Activated CD8-positive, alpha-beta T cell treated with anti-CD3 and anti-CD28 coated beads, Interleukin-2, amount 10 ng/mL, durations not matched to agents 7 days and 5 days (primary cell): ENCODE data around the gene POLL. TPM values are rescaled to one million over a fixed set of nuclear protein-coding genes. Genes with fewer than 3 reads are reported as not detected.

ENCODE experiments used
- ATAC-seq: fragments of 150-1000 bp; cut with Tn5 transposase; one replicate; pipeline ENCODE4 v1.10.0; 2021; ENCODE audit warnings: moderate library complexity
- CTCF ChIA-PET: fragments of 350-600 bp; sonication (Branson Sonifier 250); formaldehyde crosslinking; loops from one replicate; lab custom pipeline; 2021; ENCODE audit warnings: antibody characterized with exemption; lab: Charles Lee
- POLR2A ChIA-PET: fragments of 350-600 bp; sonication (Branson Sonifier 250); formaldehyde crosslinking; loops from one replicate; lab custom pipeline; 2021; ENCODE audit warnings: antibody characterized with exemption; lab: Charles Lee
- DNase-seq: peaks from one replicate; pipeline ENCODE4 v3.0.0-alpha.2; 2020
- H3K27ac Mint-ChIP-seq: one replicate; pipeline ENCODE4 v1.8.0; 2021; ENCODE audit warnings: mild to moderate bottlenecking, mixed read lengths
- H3K27me3 Mint-ChIP-seq: one replicate; pipeline ENCODE4 v1.8.0; 2021; ENCODE audit warnings: low read depth, mixed read lengths
- H3K36me3 Mint-ChIP-seq: one replicate; pipeline ENCODE4 v1.8.0; 2021; ENCODE audit warnings: low read depth, mixed read lengths
- H3K4me1 Mint-ChIP-seq: one replicate; pipeline ENCODE4 v1.8.0; 2021; ENCODE audit warnings: low read depth, mixed read lengths
- H3K4me3 Mint-ChIP-seq: one replicate; pipeline ENCODE4 v1.8.0; 2021; ENCODE audit warnings: mild to moderate bottlenecking, mixed read lengths
- H3K9me3 Mint-ChIP-seq: one replicate; pipeline ENCODE4 v1.8.0; 2022; ENCODE audit warnings: mixed read lengths; ENCODE audit not compliant: insufficient read depth
- total RNA-seq, 2 experiments: library from RNA; stranded (reverse); gene quantifications; one replicate each; pipeline ENCODE4 v1.2.3, GENCODE V29; 2021

Gene POLL
- total RNA-seq, 2 experiments from 2014 or later = 25.3 to 28.5 TPM

GRCh38 chr10:101617824-101618568 lies 29.9 kb upstream of the POLL start:
- DNase-seq (no peak), ATAC-seq (no peak)
- CTCF ChIA-PET = interaction anchor here (0.8 to 1.3 kb wide), 2 partner anchors 14 to 15 kb away, joined by 3 read pairs; no protein-coding TSS in a partner anchor
- no peaks in the 10 kb centered on the region for H3K27me3 Mint-ChIP-seq
- peaks cover 15% of the 10 kb centered on the region for H3K36me3 Mint-ChIP-seq
- no peaks in the 10 kb centered on the region for H3K9me3 Mint-ChIP-seq
- POLR2A ChIA-PET = no interaction called here
- no peak overlapping the region for H3K4me3 Mint-ChIP-seq
- peak overlapping the region; percentile 54 for H3K27ac Mint-ChIP-seq
- H3K4me1 Mint-ChIP-seq = no peaks in the 10 kb centered on the region

GRCh38 chr10:101617102-101617823 lies 29.2 kb upstream of the POLL start:
- Mint-ChIP-seq H3K27ac (peak overlapping the region; percentile 54), H3K27me3 (no peaks in the 10 kb centered on the region), H3K4me3 (no peak overlapping the region), H3K9me3 (no peaks in the 10 kb centered on the region), H3K36me3 (peaks cover 14% of the 10 kb centered on the region), H3K4me1 (no peaks in the 10 kb centered on the region)
- DNase-seq = no peak
- POLR2A ChIA-PET = no interaction called here
- no peak for ATAC-seq
- CTCF ChIA-PET = interaction anchor here (1.3 kb wide), 1 partner anchor 15 kb away, joined by 3 read pairs; no protein-coding TSS in a partner anchor

- Mint-ChIP-seq H3K36me3 (peaks cover 8% of the 10 kb centered on the region), H3K27me3 (no peaks in the 10 kb centered on the region)
Measured at GRCh38 chr10:101616415-101617101, 28.5 kb upstream of the POLL start.

GRCh38 chr10:101615525-101616116 lies 27.6 kb upstream of the POLL start:
- ChIA-PET CTCF (interaction anchor here (2.6 kb wide), 1 partner anchor 13 kb away, joined by 11 read pairs; no protein-coding TSS in a partner anchor), POLR2A (no interaction called here)
- ATAC-seq (no peak), DNase-seq (no peak)
- Mint-ChIP-seq H3K9me3 (no peaks in the 10 kb centered on the region), H3K27me3 (no peaks in the 10 kb centered on the region), H3K4me1 (peaks cover 11% of the 10 kb centered on the region), H3K4me3 (no peak overlapping the region), H3K36me3 (peaks cover 10% of the 10 kb centered on the region), H3K27ac (no peak overlapping the region)

More at GRCh38 chr10:101616415-101617101, 28.5 kb upstream of the POLL start:
- Mint-ChIP-seq H3K9me3 (no peaks in the 10 kb centered on the region), H3K4me3 (no peak overlapping the region), H3K27ac (no peak overlapping the region), H3K4me1 (peaks cover 4% of the 10 kb centered on the region)
- CTCF ChIA-PET = no interaction called here
- no peak for ATAC-seq
- DNase-seq = no peak
- POLR2A ChIA-PET = no interaction called here

- no peak for DNase-seq
- H3K4me3 Mint-ChIP-seq = no peak overlapping the region
- no peaks in the 10 kb centered on the region for H3K9me3 Mint-ChIP-seq
- H3K4me1 Mint-ChIP-seq = peaks cover 11% of the 10 kb centered on the region
- H3K27ac Mint-ChIP-seq = no peak overlapping the region
- peaks cover 8% of the 10 kb centered on the region for H3K36me3 Mint-ChIP-seq
- H3K27me3 Mint-ChIP-seq = no peaks in the 10 kb centered on the region
- no peak for ATAC-seq
- CTCF ChIA-PET = interaction anchor here (2.6 kb wide), 1 partner anchor 12 kb away, joined by 11 read pairs; no protein-coding TSS in a partner anchor
- POLR2A ChIA-PET = interaction anchor here (1.3 kb wide), 1 partner anchor 9 kb away, joined by 3 read pairs; no protein-coding TSS in a partner anchor
Measured at GRCh38 chr10:101614663-101615524, 26.8 kb upstream of the POLL start.

- Mint-ChIP-seq H3K27ac (no peak overlapping the region), H3K27me3 (no peaks in the 10 kb centered on the region), H3K9me3 (no peaks in the 10 kb centered on the region), H3K4me3 (no peak overlapping the region), H3K36me3 (peaks cover 12% of the 10 kb centered on the region), H3K4me1 (peaks cover 11% of the 10 kb centered on the region)
- DNase-seq (no peak), ATAC-seq (no peak)
- POLR2A ChIA-PET = no interaction called here
- CTCF ChIA-PET = interaction anchor here (2.6 kb wide), 1 partner anchor 11 kb away, joined by 11 read pairs; no protein-coding TSS in a partner anchor
Measured at GRCh38 chr10:101613646-101614045, 25.6 kb upstream of the POLL start.

- no peak overlapping the region for H3K27ac Mint-ChIP-seq
- POLR2A ChIA-PET = no interaction called here
- H3K27me3 Mint-ChIP-seq = no peaks in the 10 kb centered on the region
- peaks cover 12% of the 10 kb centered on the region for H3K36me3 Mint-ChIP-seq
- peaks cover 11% of the 10 kb centered on the region for H3K4me1 Mint-ChIP-seq
- no peak for ATAC-seq
- CTCF ChIA-PET = no interaction called here
- no peak for DNase-seq
- no peaks in the 10 kb centered on the region for H3K9me3 Mint-ChIP-seq
- no peak overlapping the region for H3K4me3 Mint-ChIP-seq
Measured at GRCh38 chr10:101612872-101613271, 24.8 kb upstream of the POLL start.

- H3K27ac Mint-ChIP-seq = peak overlapping the region; percentile 76
- no peaks in the 10 kb centered on the region for H3K9me3 Mint-ChIP-seq
- CTCF ChIA-PET = no interaction called here
Measured at GRCh38 chr10:101612086-101612485, 24.0 kb upstream of the POLL start.

GRCh38 chr10:101611096-101611905 lies 23.2 kb upstream of the POLL start:
- H3K4me1 Mint-ChIP-seq = peaks cover 11% of the 10 kb centered on the region
- no peaks in the 10 kb centered on the region for H3K27me3 Mint-ChIP-seq
- POLR2A ChIA-PET = no interaction called here
- peak overlapping the region; percentile 76 for H3K27ac Mint-ChIP-seq
- ATAC-seq (peak; percentile 51), DNase-seq (peak; percentile 43)
- no peaks in the 10 kb centered on the region for H3K9me3 Mint-ChIP-seq
- no peak overlapping the region for H3K4me3 Mint-ChIP-seq
- CTCF ChIA-PET = interaction anchor here (1.1 kb wide), 2 partner anchors 9 to 170 kb away, joined by 3 to 4 read pairs; no protein-coding TSS in a partner anchor
- peaks cover 12% of the 10 kb centered on the region for H3K36me3 Mint-ChIP-seq

More at GRCh38 chr10:101612086-101612485, 24.0 kb upstream of the POLL start:
- no peak for ATAC-seq
- Mint-ChIP-seq H3K27me3 (no peaks in the 10 kb centered on the region), H3K4me3 (no peak overlapping the region), H3K4me1 (peaks cover 11% of the 10 kb centered on the region), H3K36me3 (peaks cover 12% of the 10 kb centered on the region)
- DNase-seq = no peak
- POLR2A ChIA-PET = no interaction called here

GRCh38 chr10:101609481-101609880 lies 21.4 kb upstream of the POLL start:
- DNase-seq = no peak
- Mint-ChIP-seq H3K27me3 (no peaks in the 10 kb centered on the region), H3K4me3 (no peak overlapping the region), H3K27ac (no peak overlapping the region), H3K36me3 (peaks cover 14% of the 10 kb centered on the region), H3K4me1 (peaks cover 11% of the 10 kb centered on the region), H3K9me3 (no peaks in the 10 kb centered on the region)
- no peak for ATAC-seq
- POLR2A ChIA-PET = interaction anchor here (0.6 kb wide), 1 partner anchor 124 kb away, joined by 3 read pairs; no protein-coding TSS in a partner anchor
- CTCF ChIA-PET = interaction anchor here (0.7 kb wide), 1 partner anchor 10 kb away, joined by 3 read pairs; no protein-coding TSS in a partner anchor
